OCI-LY7 (cell line): ENCODE data around the gene FXYD2.
"Not testable (repeated sequence)": the region's sequence is repeated elsewhere in the genome, so short reads cannot be mapped to it uniquely, and the experiment has no call there.

Experiments used
- EZH2phosphoT487 ChIP-seq: fragments of 200-600 bp; sonication (generic); IDR thresholded peaks from 2 replicates; pipeline ENCODE4 v1.6.1; 2018; ENCODE audit warnings: low read depth, borderline replicate concordance, mild to moderate bottlenecking, mixed run types, antibody characterized with exemption, low read length, moderate library complexity, mixed read lengths
- TF ChIP-seq, protein P1 (sequence below): fragments of 200-600 bp; sonication (generic); conservative IDR thresholded peaks from 2 replicates; pipeline ENCODE4 v1.5.1; 2014; ENCODE audit warnings: mild to moderate bottlenecking, antibody characterized with exemption, low read length, moderate library complexity, mixed read lengths

DNA sequence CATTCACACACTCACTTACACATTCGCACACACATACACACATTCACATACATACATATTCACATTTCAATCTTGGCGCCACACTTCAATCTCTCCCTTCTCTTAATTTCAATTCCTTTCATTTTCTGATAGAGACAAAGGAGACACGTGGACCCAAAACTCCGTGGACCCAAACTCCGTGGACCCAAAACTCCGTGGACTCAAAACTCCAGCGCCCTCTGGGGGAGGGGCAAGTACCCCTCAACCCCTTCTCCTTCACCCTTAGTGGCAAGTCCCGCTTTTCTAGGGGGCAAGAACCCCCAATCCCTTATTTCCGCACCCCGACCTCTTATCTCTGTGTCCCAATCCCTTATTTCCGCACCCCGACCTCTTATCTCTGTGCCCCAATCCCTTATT, 14.5 kb downstream of the FXYD2 start:
- TF ChIP-seq, protein P1, sequence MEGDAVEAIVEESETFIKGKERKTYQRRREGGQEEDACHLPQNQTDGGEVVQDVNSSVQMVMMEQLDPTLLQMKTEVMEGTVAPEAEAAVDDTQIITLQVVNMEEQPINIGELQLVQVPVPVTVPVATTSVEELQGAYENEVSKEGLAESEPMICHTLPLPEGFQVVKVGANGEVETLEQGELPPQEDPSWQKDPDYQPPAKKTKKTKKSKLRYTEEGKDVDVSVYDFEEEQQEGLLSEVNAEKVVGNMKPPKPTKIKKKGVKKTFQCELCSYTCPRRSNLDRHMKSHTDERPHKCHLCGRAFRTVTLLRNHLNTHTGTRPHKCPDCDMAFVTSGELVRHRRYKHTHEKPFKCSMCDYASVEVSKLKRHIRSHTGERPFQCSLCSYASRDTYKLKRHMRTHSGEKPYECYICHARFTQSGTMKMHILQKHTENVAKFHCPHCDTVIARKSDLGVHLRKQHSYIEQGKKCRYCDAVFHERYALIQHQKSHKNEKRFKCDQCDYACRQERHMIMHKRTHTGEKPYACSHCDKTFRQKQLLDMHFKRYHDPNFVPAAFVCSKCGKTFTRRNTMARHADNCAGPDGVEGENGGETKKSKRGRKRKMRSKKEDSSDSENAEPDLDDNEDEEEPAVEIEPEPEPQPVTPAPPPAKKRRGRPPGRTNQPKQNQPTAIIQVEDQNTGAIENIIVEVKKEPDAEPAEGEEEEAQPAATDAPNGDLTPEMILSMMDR, result not testable (repeated sequence)
- TF ChIP-seq EZH2phosphoT487, result not testable (repeated sequence)
